ENCODE measurements around the gene DLG5. TPM values are rescaled to one million over a fixed set of nuclear protein-coding genes. Genes with fewer than 3 reads are reported as not detected.

The DLG5 gene
- total RNA-seq, 1 experiment from 2014 or later: 31.7 TPM

- no peaks in the 10 kb centered on the region for H3K27me3 ChIP-seq (ENCODE audit: control insufficient read depth, insufficient read depth, low read length)
These were observed 46.8 kb downstream of the DLG5 start for GRCh38 chr10:77879710-77880109.

GRCh38 chr10:77879065-77879464 lies 47.5 kb downstream of the DLG5 start:
- DNase-seq: no peak
- H3K36me3 ChIP-seq (replicated peaks; ENCODE audit: control insufficient read depth, insufficient read depth, low read length): 0 out of 2 replicates have a peak, but pooled peaks cover 1% of the 10 kb centered on the region
- no peaks in the 10 kb centered on the region for H3K27me3 ChIP-seq (ENCODE audit: control insufficient read depth, insufficient read depth, low read length)
- no peak overlapping the region for H3K4me3 ChIP-seq (ENCODE audit: insufficient read depth, low read depth, low read length)

More at GRCh38 chr10:77879710-77880109, 46.8 kb downstream of the DLG5 start:
- H3K36me3 ChIP-seq (replicated peaks; ENCODE audit: control insufficient read depth, insufficient read depth, low read length): 0 out of 2 replicates have a peak, but pooled peaks cover 1% of the 10 kb centered on the region
- no peak overlapping the region for H3K4me3 ChIP-seq (ENCODE audit: insufficient read depth, low read depth, low read length)
- DNase-seq: no peak

DNA sequence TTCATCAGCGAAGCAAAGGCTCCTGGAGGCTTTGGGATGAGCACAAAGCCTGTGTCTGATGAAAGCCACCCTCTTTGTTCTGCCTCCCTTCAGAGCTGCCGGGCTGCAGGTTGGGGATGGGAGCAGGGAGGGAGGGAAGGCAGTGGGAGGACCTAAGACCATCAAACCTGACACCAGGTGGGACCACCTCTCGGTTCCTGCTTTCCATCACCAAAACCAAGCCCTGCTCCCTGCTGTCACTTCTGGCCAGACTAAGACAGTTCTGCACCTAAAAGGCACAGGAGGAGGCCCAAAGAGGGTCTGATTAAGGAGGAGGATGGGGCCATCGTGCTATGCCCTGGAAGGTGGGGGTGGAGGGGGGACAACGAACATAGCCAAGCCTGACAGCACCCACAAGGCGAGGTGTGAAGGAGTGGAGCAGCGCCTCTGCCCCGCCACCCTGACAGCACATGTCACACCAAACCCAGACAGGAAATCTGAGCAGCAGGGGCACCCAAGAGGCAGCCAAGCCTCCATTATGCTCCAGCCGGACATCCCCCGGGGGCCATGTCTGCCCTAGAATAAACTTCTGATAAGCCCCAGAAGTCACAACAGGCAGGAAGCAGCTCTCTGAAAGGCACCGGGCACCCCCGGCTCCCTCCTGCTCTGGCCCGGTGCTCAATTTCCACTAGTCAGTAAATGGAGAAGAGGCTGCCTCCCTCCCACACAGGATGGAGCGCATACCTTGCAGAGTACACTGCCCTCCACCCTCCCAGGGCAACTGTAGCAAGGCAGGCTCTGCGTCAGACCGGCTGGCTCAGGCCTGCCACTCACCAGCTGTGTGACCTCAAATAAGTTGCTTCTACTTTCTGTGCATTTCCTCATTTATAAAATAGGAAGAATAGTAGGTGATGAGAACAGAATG lies 48.9 kb downstream of the DLG5 start:
- Histone ChIP-seq H3K4me3 (ENCODE audit: insufficient read depth, low read depth, low read length) (no peak overlapping the region), H3K27me3 (ENCODE audit: control insufficient read depth, insufficient read depth, low read length) (no peaks in the 10 kb centered on the region), H3K36me3 (replicated peaks; ENCODE audit: control insufficient read depth, insufficient read depth, low read length) (0 out of 2 replicates have a peak, but pooled peaks cover 1% of the 10 kb centered on the region)
- peak; percentile 85 for DNase-seq

- Histone ChIP-seq H3K27me3 (ENCODE audit: control insufficient read depth, insufficient read depth, low read length) (no peaks in the 10 kb centered on the region), H3K4me3 (ENCODE audit: insufficient read depth, low read depth, low read length) (no peak overlapping the region), H3K36me3 (replicated peaks; ENCODE audit: control insufficient read depth, insufficient read depth, low read length) (0 out of 2 replicates have a peak, but pooled peaks cover 1% of the 10 kb centered on the region)
- no peak for DNase-seq
These were observed 50.8 kb downstream of the DLG5 start for GRCh38 chr10:77875730-77876129.

GRCh38 chr10:77874872-77875271 lies 51.7 kb downstream of the DLG5 start:
- H3K4me3 ChIP-seq (ENCODE audit: insufficient read depth, low read depth, low read length): no peak overlapping the region
- no peaks in the 10 kb centered on the region for H3K27me3 ChIP-seq (ENCODE audit: control insufficient read depth, insufficient read depth, low read length)
- H3K36me3 ChIP-seq (replicated peaks; ENCODE audit: control insufficient read depth, insufficient read depth, low read length): 0 out of 2 replicates have a peak, but pooled peaks cover 1% of the 10 kb centered on the region
- no peak for DNase-seq

GRCh38 chr10:77873536-77874380 lies 52.8 kb downstream of the DLG5 start:
- Histone ChIP-seq H3K27me3 (ENCODE audit: control insufficient read depth, insufficient read depth, low read length) (no peaks in the 10 kb centered on the region), H3K36me3 (replicated peaks; ENCODE audit: control insufficient read depth, insufficient read depth, low read length) (peaks cover 3% of the 10 kb centered on the region; the same call in 1 of the 2 replicates), H3K4me3 (ENCODE audit: insufficient read depth, low read depth, low read length) (no peak overlapping the region)
- no peak for DNase-seq

GRCh38 chr10:77872947-77873535 lies 53.5 kb downstream of the DLG5 start:
- H3K4me3 ChIP-seq (ENCODE audit: insufficient read depth, low read depth, low read length): no peak overlapping the region
- H3K36me3 ChIP-seq (replicated peaks; ENCODE audit: control insufficient read depth, insufficient read depth, low read length): peaks cover 3% of the 10 kb centered on the region
- no peak for DNase-seq
- no peaks in the 10 kb centered on the region for H3K27me3 ChIP-seq (ENCODE audit: control insufficient read depth, insufficient read depth, low read length)

DNA sequence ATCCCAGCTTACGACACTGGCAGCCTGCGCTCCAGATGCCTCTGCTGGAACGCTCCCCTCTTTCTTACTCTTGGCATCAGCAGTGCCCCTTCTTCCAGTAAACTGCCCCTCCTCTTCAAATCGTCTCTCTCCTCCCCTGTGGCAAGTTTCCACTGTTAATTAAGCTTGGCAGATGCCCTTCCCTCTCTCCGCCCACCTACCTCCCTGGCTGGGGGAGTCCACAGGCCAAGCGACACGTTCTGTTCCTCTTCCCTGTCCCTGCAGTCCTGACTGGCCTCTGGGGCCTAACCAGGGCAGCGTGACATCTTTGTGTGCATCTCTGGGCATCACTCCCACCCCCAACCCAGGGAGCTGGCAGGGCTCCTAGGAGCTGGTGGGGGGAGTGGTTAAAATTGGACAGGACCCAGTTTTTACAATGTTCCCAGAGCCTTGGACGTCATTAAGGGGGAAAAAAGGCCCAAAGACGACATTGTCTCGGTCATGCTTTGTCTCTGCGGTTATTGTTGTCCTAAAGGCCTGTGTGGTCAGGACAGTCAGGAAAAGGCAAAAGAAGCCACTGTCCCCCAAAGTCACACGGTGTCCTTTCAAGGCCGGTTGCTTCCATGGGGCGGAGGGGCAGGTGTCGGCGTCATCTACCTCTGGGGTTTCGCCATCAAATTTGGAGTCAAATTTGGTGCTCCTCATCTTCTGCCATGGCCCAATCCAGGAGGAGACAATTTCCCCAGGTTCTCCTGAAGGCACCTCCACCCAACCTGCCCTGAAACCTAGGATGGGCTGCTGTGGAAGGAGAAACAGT lies 54.2 kb downstream of the DLG5 start:
- Histone ChIP-seq H3K36me3 (replicated peaks; ENCODE audit: control insufficient read depth, insufficient read depth, low read length) (peaks cover 3% of the 10 kb centered on the region), H3K4me3 (ENCODE audit: insufficient read depth, low read depth, low read length) (no peak overlapping the region), H3K27me3 (ENCODE audit: control insufficient read depth, insufficient read depth, low read length) (no peaks in the 10 kb centered on the region)
- no peak for DNase-seq

GRCh38 chr10:77869626-77870420 lies 56.7 kb downstream of the DLG5 start:
- H3K27me3 ChIP-seq (ENCODE audit: control insufficient read depth, insufficient read depth, low read length): no peaks in the 10 kb centered on the region
- no peak for DNase-seq
- H3K4me3 ChIP-seq (ENCODE audit: insufficient read depth, low read depth, low read length): no peak overlapping the region
- peaks cover 6% of the 10 kb centered on the region for H3K36me3 ChIP-seq (replicated peaks; ENCODE audit: control insufficient read depth, insufficient read depth, low read length)

GRCh38 chr10:77868523-77868922 lies 58.0 kb downstream of the DLG5 start:
- DNase-seq: no peak
- H3K27me3 ChIP-seq (ENCODE audit: control insufficient read depth, insufficient read depth, low read length): no peaks in the 10 kb centered on the region
- no peak overlapping the region for H3K4me3 ChIP-seq (ENCODE audit: insufficient read depth, low read depth, low read length)

DNA sequence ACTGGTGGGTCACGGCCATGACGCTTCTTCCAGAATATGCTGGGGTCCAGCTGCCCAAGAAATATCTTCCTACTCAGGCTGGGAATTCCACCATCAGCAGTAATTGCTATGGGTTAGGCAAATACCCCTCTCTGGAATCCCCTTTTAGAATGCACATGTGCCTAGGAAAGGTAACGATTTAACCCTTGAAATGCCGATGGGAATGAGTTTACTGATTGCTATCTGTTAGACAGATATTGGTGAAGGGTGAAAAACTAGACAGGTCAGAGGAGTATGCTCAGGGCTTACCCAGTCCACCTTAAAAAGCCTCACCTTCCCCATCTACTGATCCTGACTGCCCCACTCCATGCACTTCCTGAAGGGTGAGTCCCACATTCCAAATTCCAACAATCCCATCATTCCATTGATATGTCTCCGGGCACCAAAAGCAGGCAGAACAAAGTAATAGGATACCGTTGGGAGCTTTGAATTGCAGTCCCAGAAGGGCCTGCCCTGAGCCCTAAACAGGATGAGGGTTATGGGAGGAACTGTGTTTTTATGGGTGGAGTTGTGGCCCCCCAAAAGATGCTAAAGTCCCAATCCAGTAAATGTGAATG lies 59.3 kb downstream of the DLG5 start:
- Histone ChIP-seq H3K36me3 (replicated peaks; ENCODE audit: control insufficient read depth, insufficient read depth, low read length) (peaks cover 8% of the 10 kb centered on the region), H3K4me3 (ENCODE audit: insufficient read depth, low read depth, low read length) (no peak overlapping the region), H3K27me3 (ENCODE audit: control insufficient read depth, insufficient read depth, low read length) (no peaks in the 10 kb centered on the region)
- no peak for DNase-seq

More at GRCh38 chr10:77868523-77868922, 58.0 kb downstream of the DLG5 start:
- H3K36me3 ChIP-seq (replicated peaks; ENCODE audit: control insufficient read depth, insufficient read depth, low read length): peaks cover 6% of the 10 kb centered on the region

DNA sequence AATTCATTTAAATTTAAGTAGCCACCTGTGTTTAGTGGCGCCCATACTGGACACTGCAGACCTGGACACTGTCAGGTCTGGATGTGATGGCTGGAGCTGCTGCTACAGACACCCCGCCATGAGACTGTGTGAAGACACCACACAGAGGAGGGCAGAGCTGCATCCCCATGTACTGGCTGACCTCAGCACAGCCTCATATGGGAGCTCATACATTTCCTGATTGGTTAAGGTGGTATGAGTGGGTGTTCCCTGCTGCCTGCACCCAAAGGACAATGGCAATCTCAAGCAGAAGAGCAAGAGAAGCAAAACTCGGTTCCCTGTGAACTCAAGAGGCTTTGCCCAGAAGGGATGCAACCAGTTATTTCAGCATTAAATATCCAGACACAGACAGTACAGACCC lies 60.0 kb downstream of the DLG5 start:
- H3K27me3 ChIP-seq (ENCODE audit: control insufficient read depth, insufficient read depth, low read length): no peaks in the 10 kb centered on the region
- H3K4me3 ChIP-seq (ENCODE audit: insufficient read depth, low read depth, low read length): no peak overlapping the region
- no peak for DNase-seq
- peaks cover 8% of the 10 kb centered on the region for H3K36me3 ChIP-seq (replicated peaks; ENCODE audit: control insufficient read depth, insufficient read depth, low read length)
